ENCODE results near the gene FAM78B.

DNA sequence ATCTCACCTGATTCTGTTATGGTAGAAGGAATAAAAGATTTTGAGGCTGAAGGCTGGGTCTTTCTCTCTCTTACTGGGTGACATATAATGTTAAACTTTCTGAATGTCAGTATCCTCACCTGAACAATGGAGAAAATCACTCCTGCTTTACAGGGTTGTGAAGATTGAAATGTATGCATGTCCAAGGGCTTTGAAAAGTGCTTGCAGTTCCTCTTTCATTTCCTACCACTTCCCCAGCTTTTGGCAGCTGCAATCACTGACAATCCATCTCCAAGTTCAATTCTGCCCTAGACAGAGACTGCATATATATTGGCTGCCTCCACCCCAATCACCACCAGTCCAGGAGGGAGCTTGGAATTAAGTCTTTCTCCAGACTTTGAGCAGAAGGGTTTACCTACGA, 39.8 kb downstream of the FAM78B start:
- TF ChIP-seq, protein P1, sequence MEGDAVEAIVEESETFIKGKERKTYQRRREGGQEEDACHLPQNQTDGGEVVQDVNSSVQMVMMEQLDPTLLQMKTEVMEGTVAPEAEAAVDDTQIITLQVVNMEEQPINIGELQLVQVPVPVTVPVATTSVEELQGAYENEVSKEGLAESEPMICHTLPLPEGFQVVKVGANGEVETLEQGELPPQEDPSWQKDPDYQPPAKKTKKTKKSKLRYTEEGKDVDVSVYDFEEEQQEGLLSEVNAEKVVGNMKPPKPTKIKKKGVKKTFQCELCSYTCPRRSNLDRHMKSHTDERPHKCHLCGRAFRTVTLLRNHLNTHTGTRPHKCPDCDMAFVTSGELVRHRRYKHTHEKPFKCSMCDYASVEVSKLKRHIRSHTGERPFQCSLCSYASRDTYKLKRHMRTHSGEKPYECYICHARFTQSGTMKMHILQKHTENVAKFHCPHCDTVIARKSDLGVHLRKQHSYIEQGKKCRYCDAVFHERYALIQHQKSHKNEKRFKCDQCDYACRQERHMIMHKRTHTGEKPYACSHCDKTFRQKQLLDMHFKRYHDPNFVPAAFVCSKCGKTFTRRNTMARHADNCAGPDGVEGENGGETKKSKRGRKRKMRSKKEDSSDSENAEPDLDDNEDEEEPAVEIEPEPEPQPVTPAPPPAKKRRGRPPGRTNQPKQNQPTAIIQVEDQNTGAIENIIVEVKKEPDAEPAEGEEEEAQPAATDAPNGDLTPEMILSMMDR (conservative IDR thresholded peaks at IDR 0.05; ENCODE audit: low read depth, low read length), result no peak
- no peak for TF ChIP-seq EZH2 (IDR thresholded peaks at IDR 0.05; ENCODE audit: low read length, unreplicated experiment)
